Stimulated activated CD8-positive, alpha-beta memory T cell treated with anti-CD3 and anti-CD28 coated beads, Interleukin-2, amount 100 ng/mL, for 1 hour (primary cell): ENCODE data around the gene MACF1.
"Not testable (repeated sequence)": the region's sequence is repeated elsewhere in the genome, so short reads cannot be mapped to it uniquely, and the experiment has no call there.

Experiments
- DNase-seq, 2 donors: peaks; one replicate each; pipeline ENCODE4 v3.0.0-alpha.2; 2020; ENCODE audit warnings: low read depth in 2 of 2

MACF1 gene, protein sequence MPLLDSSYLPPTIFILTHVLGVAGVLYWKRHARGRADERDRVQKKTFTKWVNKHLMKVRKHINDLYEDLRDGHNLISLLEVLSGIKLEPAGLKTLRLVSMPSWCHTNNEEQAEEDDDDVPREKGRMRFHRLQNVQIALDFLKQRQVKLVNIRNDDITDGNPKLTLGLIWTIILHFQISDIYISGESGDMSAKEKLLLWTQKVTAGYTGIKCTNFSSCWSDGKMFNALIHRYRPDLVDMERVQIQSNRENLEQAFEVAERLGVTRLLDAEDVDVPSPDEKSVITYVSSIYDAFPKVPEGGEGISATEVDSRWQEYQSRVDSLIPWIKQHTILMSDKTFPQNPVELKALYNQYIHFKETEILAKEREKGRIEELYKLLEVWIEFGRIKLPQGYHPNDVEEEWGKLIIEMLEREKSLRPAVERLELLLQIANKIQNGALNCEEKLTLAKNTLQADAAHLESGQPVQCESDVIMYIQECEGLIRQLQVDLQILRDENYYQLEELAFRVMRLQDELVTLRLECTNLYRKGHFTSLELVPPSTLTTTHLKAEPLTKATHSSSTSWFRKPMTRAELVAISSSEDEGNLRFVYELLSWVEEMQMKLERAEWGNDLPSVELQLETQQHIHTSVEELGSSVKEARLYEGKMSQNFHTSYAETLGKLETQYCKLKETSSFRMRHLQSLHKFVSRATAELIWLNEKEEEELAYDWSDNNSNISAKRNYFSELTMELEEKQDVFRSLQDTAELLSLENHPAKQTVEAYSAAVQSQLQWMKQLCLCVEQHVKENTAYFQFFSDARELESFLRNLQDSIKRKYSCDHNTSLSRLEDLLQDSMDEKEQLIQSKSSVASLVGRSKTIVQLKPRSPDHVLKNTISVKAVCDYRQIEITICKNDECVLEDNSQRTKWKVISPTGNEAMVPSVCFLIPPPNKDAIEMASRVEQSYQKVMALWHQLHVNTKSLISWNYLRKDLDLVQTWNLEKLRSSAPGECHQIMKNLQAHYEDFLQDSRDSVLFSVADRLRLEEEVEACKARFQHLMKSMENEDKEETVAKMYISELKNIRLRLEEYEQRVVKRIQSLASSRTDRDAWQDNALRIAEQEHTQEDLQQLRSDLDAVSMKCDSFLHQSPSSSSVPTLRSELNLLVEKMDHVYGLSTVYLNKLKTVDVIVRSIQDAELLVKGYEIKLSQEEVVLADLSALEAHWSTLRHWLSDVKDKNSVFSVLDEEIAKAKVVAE (N-terminal part only)

GRCh38 chr1:39204441-39205081 lies at the start of gene MACF1:
Gene MACF1, plus strand, starts transcription at chr1:39204695. Its CDS starts 328 bp downstream, at chr1:39205023.
- DNase-seq = no peak

DNA sequence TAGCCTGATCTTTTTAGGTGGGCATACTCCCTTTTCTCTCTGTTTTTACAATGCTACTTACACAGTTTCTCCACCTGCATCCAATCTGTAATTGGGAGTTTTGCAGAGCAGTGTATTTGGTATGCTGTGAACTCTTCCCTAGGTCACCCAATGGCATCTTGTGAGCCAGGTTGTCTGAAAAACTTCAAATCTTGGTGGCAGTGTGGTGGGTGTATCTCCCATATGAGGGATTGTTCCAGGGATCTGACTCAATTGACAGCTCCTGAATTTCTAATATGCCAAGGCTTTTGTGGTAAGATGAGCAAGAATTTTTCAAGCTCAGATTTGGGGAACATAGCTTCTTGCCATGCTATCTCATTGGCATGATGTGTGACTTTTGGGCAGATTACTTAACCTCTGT lies 47.2 kb upstream of the MACF1 start:
- DNase-seq = no peak

GRCh38 chr1:39158327-39159086 lies 46.0 kb upstream of the MACF1 start:
- no peak for DNase-seq

DNA sequence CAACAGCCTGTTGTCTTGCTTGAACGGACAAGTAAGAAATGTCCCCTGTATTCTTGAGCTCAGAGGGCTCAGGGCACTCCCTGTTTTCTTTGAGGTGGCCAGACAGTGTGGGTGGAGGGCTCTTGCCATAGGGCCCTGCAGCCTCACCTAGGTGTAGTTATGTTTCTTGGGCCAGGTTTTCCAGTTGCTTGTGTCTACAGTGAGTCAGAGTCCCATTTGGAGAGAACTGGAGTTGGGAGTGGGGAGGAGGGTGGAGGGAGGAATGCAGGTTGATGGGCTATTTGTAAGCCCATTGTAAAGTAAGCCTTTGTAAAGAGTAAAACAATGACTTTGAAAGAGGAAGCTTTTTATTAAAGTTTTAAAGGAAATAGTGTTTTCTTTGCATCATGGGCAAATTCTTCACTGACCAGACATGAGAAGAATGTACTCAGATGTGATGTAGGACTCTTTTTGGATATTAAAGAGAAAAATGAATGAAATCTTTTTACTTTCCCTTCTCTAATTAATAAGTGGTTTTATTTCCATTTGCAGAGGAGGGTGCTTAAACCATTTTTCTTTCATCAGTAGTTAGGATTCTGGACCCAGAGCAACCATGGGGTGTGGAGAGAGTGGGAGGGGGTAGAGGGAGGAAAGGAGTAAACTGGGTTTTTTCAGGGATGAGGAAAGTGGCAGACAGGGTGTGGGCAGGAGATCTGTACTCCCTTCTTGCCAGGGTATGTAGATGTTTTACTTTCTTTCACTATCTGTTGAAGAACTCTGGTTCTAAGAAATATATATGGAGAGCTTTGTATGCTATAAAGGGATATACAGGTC lies 45.1 kb upstream of the MACF1 start:
- no peak for DNase-seq

DNA sequence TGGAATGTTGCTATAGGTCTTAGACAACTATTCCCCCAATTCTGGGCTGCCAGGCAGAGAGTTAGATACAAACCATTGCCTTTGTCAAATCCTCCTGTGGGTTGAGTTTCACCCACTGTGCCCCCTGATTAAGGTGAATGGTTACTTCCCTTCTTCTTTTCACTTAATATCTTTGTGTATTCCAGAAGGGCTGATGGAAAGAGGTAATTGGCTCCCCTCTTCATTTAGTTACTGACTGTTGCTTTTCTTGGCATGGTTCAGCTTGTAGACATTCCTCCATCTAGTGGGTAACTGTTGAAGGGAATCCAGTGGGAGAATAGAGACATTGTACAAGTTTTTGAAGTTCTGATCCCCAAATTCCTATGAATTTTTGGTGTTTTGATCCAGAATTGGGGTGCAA lies 43.8 kb upstream of the MACF1 start:
- DNase-seq = no peak

DNA sequence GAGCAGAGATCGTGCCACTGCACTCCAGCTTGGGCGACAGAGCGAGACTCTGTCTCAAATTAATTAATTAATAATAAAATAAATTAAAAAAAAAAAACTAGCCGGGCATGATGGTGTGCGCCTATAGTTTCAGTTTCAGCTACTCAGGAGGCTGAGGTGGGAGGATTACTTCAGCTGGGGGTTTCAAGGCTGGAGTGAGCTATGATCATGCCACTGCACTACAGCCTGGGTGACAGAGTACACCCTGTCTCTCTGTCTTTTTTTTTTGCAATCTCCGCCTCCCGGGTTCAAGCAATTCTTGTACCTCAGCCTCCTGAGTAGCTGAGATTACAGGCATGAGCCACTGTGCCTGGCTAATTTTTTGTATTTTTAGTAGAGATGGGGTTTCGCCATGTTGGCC lies 42.7 kb upstream of the MACF1 start:
- not testable (repeated sequence) for DNase-seq

DNA sequence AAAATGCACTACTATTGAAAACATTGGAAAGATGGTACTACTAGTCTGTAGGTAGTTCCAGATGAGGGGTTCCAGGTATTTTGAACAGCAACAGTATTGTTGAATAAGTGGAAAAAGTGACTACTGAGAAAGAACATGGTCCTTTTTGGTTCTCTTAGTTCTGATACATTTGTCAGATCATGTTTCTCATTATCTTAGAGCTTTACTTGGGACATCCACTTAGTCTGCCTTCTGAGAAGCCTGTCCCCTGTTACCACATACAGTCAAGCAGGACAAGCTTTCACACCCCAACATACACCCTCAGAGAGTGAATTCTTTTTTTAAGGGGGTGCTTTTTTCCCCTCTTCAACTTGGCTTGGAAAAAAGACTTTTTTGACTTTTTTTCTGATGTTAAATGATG lies 41.0 kb upstream of the MACF1 start:
- no peak for DNase-seq

- DNase-seq = no peak
These were observed 40.2 kb upstream of the MACF1 start for GRCh38 chr1:39164256-39164655.

DNA sequence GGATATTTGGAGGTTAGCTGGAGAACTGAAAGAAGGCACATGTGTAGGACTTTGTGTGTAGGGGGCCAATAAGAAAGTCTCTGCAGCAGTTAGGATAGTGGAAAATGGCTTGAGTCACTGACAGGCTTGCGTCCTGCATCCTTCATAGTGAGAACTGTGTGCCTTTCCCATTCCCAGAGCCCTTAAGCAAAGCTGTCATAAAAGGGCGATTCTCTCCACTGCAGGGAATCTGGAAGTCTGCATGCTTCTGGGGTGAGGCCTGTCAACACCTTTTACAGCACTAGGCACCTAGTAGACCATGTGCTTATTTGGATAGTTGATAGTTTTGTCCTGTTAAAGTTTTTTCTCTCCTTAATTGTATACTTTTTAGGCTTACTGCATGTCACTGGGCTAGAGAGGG lies 39.4 kb upstream of the MACF1 start:
- no peak for DNase-seq

DNA sequence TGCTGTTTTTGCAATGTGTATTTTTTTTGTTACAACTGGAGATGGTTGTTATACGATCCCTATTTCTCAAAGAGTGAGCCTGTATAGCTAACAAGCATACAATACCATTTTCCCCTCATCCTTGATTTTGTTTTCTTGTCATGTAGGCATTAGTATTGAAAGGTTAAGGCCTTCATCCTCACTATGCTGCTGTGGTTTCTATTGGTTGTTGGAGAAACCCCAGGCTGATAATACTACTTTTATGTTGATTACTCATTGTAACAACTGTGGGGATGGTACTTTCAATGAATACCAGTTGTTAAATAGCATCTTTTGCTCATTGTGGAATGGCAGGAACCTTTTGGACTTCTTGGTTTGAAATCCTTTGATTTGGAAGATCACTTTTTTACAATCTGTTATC lies 39.0 kb upstream of the MACF1 start:
- no peak for DNase-seq

DNA sequence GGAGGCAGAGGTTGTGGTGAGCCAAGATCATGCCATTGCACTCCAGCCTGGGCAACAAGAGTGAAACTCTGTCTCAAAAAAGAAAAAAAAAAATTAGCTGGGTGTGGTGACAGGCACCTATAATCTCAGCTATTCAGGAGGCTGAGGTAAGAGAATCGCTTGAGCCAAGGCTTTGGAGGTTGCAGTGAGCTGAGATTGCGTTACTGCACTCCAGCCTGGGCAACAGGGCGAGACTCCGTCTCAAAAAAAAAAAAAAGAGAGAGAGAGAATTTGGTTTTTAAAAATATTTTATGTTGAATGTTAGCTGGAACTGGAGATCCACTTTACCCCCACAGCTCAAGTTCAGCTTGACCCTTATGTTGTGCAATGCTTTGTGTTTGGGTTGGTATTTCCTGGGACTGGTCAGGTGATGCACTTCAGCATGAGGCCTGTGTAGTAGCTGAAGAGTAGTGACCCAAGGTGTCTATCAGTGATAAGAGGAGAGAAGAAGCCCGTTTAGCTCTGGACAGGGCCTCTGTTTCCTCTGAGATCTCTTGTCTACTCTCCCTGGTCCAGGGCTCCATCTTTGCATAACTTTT lies 36.8 kb upstream of the MACF1 start:
- DNase-seq = no peak

DNA sequence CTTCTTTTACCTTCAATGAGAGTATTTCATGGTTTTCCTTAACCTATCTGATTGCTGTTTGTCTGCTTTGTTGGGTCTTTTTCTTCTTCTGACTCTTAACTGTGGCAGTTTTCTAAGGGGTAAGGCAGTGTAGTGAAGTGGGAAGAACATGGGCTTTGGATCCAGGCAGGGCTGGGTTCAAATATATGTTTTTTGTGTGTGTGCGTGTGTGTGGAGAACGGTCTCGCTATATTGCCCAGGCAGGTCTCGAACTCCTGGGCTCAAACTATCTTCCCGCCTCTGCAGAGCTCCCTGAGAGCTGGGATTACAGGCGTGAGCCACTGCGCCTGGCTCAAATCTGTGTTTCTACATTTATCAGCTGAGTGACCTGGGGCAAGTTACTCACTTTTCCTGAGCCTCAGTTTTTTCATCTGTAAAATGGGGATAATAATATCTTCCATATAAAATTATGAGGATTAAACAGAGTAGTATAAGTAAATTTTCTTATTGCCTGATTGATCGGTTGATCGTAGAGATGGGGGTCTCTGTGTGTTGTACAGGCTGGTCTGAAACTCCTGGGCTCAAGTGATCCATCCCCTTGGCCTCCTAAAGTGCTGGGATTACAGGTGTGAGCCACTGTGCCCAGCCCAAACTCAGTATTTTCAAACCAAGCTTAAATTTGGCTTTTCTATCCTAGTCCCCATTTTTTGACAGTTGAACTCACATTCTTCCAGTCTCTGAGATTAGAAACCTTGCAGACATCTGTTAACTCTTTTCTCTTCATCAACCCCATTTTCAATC lies 36.0 kb upstream of the MACF1 start:
- no peak for DNase-seq

DNA sequence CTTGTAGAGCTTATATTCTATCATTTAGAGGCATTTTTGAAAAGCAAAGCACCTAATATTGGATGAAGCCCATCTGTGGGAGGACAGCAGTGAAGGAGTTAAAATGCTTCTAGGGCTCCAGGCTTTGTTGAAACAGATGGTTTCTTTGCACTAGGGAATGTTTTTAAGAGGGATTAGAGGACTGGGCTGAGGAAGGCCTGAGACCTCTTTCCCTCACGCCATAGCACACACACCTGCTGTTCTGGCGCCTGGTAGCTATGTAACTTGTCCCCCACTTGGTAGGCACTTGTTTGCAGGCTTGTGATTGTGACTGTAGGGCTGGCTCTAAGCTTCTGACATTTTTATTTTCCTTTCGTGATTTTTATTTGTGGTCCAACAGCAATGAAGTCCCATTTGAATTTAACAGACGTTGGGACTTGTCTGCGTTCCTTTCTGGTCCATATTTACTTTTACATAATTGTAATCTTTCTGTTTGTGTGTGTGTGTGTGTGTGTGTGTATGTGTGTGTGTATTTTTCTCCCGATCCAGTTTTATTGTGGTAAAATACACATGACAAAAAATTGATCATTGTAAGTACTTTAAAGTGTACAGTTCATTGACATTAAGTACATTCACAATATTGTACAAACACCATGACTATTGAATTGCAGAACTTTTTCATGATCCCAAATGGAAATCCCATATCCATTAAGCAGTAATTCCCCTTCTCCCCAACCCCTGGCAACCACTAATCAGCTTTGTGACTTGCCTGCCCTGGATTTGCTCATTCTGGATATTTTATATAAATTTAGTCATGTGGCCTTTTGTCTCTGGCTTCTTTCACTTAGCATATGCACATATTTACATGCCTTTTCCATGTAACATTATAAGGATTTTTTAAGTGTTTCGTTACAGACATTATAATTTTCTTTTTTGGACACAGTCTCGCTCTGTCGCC lies 33.5 kb upstream of the MACF1 start:
- no peak for DNase-seq

GRCh38 chr1:39173119-39173994 lies 31.1 kb upstream of the MACF1 start:
- no peak for DNase-seq

GRCh38 chr1:39173995-39174380 lies 30.5 kb upstream of the MACF1 start:
- DNase-seq = no peak

- DNase-seq = no peak
These were observed 30.0 kb upstream of the MACF1 start for GRCh38 chr1:39174390-39175081.
